Skeletal muscle satellite cell (primary cell): ENCODE results near the gene C5orf15.

Experiments
- H3K27me3 ChIP-seq: 2 replicates; pipeline ENCODE4 v1.7.0; 2013; ENCODE audit warnings: low read length; ENCODE audit not compliant: control insufficient read depth, insufficient read depth
- H3K36me3 ChIP-seq: 2 replicates; pipeline ENCODE4 v1.7.0; 2013; ENCODE audit warnings: mild to moderate bottlenecking, control low read depth, low read length; ENCODE audit not compliant: insufficient read depth
- H3K4me1 ChIP-seq: 2 replicates; pipeline ENCODE4 v1.7.0; 2013; ENCODE audit warnings: low read length; ENCODE audit not compliant: control insufficient read depth, insufficient read depth
- H3K4me2 ChIP-seq: 2 replicates; pipeline ENCODE4 v1.7.0; 2013; ENCODE audit warnings: mild to moderate bottlenecking, low read length
- H3K4me3 ChIP-seq: 2 replicates; pipeline ENCODE4 v1.7.0; 2013; ENCODE audit warnings: low read length
- H3K9ac ChIP-seq: 2 replicates; pipeline ENCODE4 v1.7.0; 2013; ENCODE audit warnings: mild to moderate bottlenecking, low read depth, low read length, moderate library complexity
- H3K9me3 ChIP-seq: replicated peaks from 2 replicates; pipeline ENCODE4 v1.7.0; 2013; ENCODE audit warnings: mild to moderate bottlenecking, control low read depth, low read length

C5orf15 gene

DNA sequence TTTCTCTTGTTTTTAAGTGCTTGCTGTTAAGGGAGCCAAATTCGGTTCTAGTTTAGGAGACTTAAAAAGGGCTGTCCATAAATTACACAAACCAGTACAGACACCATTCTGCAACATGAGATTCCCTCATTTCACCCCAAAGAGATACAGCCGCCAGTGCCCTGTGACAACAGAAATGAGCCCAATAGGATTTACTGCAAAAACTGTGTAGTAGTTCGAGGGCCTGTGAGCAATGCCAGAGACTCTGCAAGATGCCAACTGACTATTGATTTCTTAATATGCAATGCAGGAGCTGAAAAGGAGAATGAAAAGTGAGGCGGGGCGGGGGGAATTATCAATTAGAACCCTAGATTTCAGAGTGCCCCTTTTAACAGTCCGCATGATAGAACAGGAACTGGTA lies 5.7 kb upstream of the C5orf15 start:
- Histone ChIP-seq H3K4me3 (no peak overlapping the region), H3K27me3 (no peaks in the 10 kb centered on the region), H3K9ac (no peak overlapping the region), H3K36me3 (peaks cover 64% of the 10 kb centered on the region), H3K4me2 (no peak overlapping the region), H3K9me3 (no peaks in the 10 kb centered on the region), H3K4me1 (peaks cover 17% of the 10 kb centered on the region)

DNA sequence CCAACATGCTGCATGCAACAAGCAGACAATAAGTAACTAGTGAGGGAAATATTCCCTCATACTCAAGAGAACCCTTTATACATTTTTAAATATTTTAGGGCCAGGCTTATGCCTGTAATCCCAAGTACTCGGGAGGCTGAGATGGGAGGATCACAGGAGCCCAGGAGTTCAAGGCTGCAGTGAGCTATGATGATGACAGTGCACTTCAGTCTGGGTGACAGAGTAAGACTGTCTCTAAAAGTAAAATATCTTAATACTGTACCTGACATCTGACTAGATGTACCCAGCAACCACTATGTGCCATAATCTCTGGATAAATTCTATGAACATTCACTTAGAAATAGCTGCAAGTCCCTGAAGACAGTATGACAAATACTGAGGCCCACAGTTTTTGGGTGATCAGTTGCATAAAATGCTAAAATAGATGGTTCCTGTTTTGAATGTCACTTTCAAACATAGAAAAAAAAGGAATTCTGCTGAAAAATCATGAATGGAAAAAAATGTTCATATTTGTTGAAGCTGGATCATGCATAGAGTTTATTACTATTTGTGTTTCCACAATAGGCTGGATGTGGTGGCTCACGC lies 2.0 kb upstream of the C5orf15 start:
- no peak overlapping the region for H3K4me3 ChIP-seq

DNA sequence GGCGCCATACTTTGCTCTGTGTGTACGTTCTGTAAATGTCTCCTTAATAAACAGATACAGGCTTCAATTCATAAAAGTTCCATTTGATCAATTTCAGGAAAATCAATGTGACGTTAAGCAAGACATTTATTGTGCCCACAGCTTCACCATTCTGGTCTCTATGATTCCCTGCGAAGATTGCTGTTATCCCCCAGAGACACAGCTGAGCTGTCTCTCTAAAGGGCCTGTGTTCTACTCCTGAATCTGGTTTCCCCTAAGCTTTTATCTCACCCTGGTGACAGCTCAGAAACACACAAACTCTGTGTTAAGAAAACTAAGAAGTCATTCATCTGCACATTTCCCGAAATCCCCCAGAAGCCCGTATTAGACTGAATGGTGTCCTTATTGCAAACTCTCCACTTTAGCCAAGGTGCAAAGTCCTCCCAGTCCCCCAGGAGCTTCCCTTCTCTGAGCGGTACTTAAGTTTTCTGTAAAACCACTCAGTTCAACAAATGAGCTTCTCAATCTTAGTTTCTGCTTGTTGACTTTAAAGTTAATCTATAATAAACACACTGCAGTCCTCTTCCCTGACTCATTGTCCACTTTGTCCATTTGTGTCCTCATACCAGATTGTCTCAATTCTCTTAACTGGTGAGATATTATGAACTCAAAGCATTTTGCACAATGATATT lies 1.4 kb upstream of the C5orf15 start:
- Histone ChIP-seq H3K4me2 (peak overlapping the region; percentile 97), H3K4me3 (peak overlapping the region; percentile 98), H3K27me3 (no peaks in the 10 kb centered on the region), H3K9me3 (no peaks in the 10 kb centered on the region), H3K9ac (no peak overlapping the region), H3K36me3 (peaks cover 38% of the 10 kb centered on the region), H3K4me1 (peaks cover 14% of the 10 kb centered on the region)

More for the DNA sequence above, 2.0 kb upstream of the C5orf15 start:
- no peaks in the 10 kb centered on the region for H3K27me3 ChIP-seq
- peaks cover 14% of the 10 kb centered on the region for H3K4me1 ChIP-seq
- H3K36me3 ChIP-seq = peaks cover 43% of the 10 kb centered on the region
- no peaks in the 10 kb centered on the region for H3K9me3 ChIP-seq
- no peak overlapping the region for H3K9ac ChIP-seq
- H3K4me2 ChIP-seq = no peak overlapping the region

DNA sequence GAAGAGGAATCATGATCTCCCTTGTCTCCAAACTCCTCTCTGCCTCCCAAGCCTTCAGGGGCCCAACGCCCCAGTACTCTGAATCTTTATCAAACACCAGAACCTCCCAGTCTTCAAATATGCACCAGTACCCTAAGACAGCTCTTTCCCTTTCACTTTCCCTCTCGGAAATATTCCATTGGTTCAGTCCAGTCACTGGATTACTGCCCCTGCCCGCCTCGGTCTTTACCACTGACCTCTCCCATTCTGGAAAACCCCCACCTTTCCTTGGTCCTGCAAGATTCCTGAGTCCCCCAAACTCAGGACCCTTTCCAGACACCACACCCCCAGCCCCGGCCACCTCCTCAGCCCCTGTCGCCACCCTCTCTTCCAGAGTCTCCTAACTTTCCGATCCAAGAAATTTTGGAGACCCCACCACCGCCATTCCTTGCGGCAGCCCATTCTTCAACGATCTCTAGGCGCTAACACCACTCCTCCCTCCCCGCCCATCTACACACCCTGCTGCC lies 674 bp downstream of the C5orf15 start:
- Histone ChIP-seq H3K27me3 (no peaks in the 10 kb centered on the region), H3K4me3 (peak overlapping the region; percentile 98), H3K4me2 (peak overlapping the region; percentile 97)

DNA sequence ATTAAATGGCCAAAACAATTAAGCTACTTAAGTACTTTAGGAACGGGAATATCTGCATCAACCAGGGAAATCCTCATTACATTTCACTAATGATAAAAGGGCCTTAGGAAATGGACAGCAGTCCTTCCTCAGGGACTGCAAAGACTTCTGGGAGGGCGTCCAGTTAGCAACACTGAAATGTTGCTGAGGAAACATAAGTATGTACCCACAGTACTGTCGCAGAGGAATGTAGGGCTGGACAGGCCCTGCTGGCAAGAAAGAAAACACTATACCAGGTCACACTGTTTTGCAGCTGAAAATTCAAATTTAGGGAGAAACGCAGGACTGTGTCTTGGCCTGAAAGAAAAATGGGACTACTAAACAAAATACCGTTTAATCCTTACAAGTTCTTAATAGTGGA lies 1.3 kb downstream of the C5orf15 start:
- H3K27me3 ChIP-seq = no peaks in the 10 kb centered on the region
- H3K4me3 ChIP-seq = peak overlapping the region; percentile 98
- peak overlapping the region; percentile 97 for H3K4me2 ChIP-seq
- H3K9ac ChIP-seq = peak overlapping the region; percentile 98
- H3K4me1 ChIP-seq = peaks cover 29% of the 10 kb centered on the region
- peaks cover 12% of the 10 kb centered on the region for H3K36me3 ChIP-seq
- H3K9me3 ChIP-seq = no peaks in the 10 kb centered on the region

More for the DNA sequence above, 674 bp downstream of the C5orf15 start:
- peak overlapping the region; percentile 98 for H3K9ac ChIP-seq
- peaks cover 22% of the 10 kb centered on the region for H3K4me1 ChIP-seq
- H3K36me3 ChIP-seq = peaks cover 18% of the 10 kb centered on the region
- H3K9me3 ChIP-seq = no peaks in the 10 kb centered on the region

DNA sequence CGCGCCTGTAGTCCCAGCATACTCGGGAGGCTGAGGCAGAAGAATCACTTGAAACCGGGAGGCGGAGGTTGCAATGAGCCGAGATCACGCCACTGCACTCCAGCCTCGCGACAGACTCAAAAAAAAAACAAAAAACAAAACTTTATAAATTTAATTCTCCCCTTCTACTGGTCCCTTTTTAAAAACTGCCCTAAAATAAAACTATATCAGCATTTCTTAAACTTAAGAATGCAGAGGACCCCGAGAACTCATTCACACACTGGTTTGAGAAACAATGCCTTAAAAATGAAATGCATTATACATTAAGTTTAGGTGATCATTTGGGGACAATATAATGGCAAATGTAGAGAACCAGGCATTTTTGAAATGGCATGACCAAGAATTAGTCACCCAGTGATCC lies 2.3 kb downstream of the C5orf15 start:
- H3K4me1 ChIP-seq = peaks cover 32% of the 10 kb centered on the region
- H3K9ac ChIP-seq = no peak overlapping the region
- no peak overlapping the region for H3K4me3 ChIP-seq
- no peaks in the 10 kb centered on the region for H3K27me3 ChIP-seq
- H3K9me3 ChIP-seq = no peaks in the 10 kb centered on the region
- H3K4me2 ChIP-seq = no peak overlapping the region
- peaks cover 5% of the 10 kb centered on the region for H3K36me3 ChIP-seq

DNA sequence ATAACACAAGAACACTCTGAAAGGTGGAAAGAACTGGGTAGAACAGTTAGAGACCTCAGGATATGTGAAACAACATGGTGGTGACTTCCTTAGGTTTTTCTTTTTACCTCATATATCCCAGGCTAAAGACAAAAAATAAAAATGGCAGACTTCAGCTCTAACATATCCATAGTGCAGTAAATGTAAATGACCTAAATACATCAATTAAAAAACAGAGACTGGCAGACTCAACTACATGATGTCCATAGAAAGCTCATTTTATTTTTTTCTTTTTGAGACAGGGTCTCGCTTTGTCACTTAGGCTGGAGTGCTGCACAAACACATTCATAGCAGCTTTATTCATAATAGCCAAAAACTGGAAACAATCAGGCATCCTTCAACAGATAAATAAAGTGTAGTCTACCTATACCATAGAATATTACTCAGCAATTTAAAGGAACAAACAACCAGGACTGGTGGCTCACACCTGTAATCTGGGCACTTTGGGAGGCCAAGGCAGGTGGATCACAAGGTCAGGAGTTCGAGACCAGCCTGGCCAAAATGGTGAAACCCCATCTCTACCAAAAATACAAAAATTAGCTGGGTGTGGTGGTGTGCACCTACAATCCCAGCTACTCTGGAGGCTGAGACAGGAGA lies 4.8 kb downstream of the C5orf15 start:
- Histone ChIP-seq H3K36me3 (peaks cover 5% of the 10 kb centered on the region), H3K27me3 (no peaks in the 10 kb centered on the region), H3K4me3 (no peak overlapping the region), H3K4me2 (peak overlapping the region; percentile 49), H3K9ac (no peak overlapping the region), H3K4me1 (peaks cover 32% of the 10 kb centered on the region), H3K9me3 (no peaks in the 10 kb centered on the region)

DNA sequence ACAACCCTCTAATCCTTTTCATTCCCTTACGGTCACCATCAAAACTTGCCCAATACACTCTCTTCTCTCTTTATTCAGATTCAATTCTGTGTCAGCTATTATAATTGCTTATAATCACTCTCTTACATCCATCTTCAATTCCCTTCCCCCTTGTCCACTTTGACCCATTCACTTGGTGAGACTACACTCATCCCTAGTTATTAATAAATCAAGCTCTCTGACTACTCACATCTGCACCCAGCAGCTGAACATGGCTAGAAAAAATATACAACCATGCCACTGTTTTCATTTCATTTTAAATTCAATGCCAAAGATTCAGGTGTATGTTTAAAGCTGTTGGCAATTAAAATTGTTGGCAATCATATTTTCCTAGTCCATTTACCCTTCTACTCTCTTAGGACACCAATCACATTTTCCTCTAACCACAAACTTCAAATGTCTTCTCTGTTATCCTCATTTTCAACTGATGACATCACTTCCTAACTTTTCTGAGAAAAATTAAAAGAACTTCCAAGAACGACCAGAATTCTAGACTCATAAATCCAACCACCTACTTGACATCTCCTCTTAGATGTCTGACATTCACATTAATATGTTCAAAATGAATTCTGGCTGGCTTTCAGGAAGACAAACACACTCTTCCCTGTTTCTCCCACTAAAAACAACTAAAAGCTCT lies 5.5 kb downstream of the C5orf15 start:
- Histone ChIP-seq H3K9ac (no peak overlapping the region), H3K36me3 (peaks cover 6% of the 10 kb centered on the region), H3K27me3 (no peaks in the 10 kb centered on the region), H3K4me1 (peaks cover 32% of the 10 kb centered on the region), H3K4me3 (peak overlapping the region; percentile 43), H3K9me3 (no peaks in the 10 kb centered on the region), H3K4me2 (peak overlapping the region; percentile 49)

DNA sequence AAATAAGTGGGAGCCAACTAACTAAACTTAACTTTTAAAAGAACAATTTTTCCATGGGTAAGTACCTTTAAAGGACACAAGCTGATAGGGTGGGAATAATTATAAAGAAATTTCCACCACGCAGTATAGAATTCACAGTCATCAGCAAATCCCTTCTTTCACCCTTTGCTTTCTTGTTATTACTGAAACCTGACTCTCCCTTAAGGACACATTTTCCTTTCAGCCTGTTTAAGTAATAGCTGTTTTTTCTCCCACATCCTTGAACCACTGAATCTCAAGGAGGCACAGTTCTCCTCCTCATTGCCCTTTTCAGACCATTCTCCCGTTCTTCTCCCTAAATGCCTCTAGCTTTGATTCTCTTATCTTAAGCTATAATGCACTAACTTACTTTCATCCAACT lies 6.3 kb downstream of the C5orf15 start:
- H3K27me3 ChIP-seq = no peaks in the 10 kb centered on the region
- H3K9ac ChIP-seq = no peak overlapping the region
- no peaks in the 10 kb centered on the region for H3K9me3 ChIP-seq
- H3K4me3 ChIP-seq = peak overlapping the region; percentile 43
- peaks cover 26% of the 10 kb centered on the region for H3K4me1 ChIP-seq
- peaks cover 10% of the 10 kb centered on the region for H3K36me3 ChIP-seq
- H3K4me2 ChIP-seq = peak overlapping the region; percentile 49

DNA sequence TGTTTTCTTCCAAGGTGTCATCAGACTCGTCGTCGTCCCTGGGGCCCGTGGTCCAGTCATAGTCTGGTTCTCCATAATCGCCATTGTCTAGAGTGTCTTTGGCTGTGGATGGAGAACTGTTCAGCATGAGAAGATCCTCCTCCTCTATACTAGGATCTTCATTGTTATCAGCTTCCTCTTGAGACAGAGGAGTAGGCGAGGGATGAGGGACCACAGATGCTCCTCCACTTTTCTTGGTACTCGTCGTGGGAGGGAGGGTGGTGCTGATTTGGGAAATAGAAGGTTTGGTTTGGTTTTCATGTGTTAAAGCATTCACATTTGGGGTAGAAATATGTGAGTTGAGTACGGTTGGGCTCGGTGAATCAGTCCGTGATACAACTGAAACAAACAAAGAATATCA lies 8.8 kb downstream of the C5orf15 start:
- Histone ChIP-seq H3K4me1 (peaks cover 18% of the 10 kb centered on the region), H3K4me2 (no peak overlapping the region), H3K9me3 (no peaks in the 10 kb centered on the region), H3K4me3 (no peak overlapping the region), H3K27me3 (no peaks in the 10 kb centered on the region), H3K36me3 (peaks cover 25% of the 10 kb centered on the region), H3K9ac (no peak overlapping the region)

DNA sequence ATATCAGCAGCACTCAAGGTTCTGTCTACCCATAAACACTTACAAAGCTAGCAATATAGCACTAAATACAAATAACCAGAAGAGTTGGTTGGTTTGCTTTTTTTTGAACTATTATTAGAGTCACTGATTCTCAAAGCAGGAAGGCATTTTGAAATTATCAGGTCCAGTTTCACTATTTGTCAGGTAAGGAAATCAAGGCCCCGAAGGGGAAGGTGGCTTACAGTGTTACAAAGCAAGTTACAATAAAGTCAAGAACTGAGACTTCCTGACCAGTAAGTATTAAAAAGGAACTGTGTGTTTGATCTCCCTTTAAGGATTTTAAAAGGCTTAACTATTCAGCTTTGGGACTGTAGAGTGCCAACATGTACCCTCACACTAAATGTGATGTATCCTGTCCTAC lies 10.8 kb downstream of the C5orf15 start:
- H3K9me3 ChIP-seq = no peaks in the 10 kb centered on the region
- H3K27me3 ChIP-seq = no peaks in the 10 kb centered on the region
- no peak overlapping the region for H3K4me2 ChIP-seq
- no peak overlapping the region for H3K4me3 ChIP-seq
- no peak overlapping the region for H3K9ac ChIP-seq
- H3K36me3 ChIP-seq = peaks cover 25% of the 10 kb centered on the region
- H3K4me1 ChIP-seq = peaks cover 16% of the 10 kb centered on the region
